Spleen (tissue), 11 donors: ENCODE data around the gene ZNF524. TPM values are rescaled to one million over a fixed set of nuclear protein-coding genes. Genes with fewer than 3 reads are reported as not detected.

Experiments
- DNase-seq: peaks from one replicate; pipeline ENCODE4 v3.0.0-alpha.2; 2020
- H3K27ac ChIP-seq, 8 donors: fragments of 200-600 bp; sonication (generic) in 7 of 8; 1 replicate in 4 of 8; 2 replicates in 4 of 8; pipeline versions ENCODE4 v1.5.0 to v1.8.0; 2016 to 2021; ENCODE audit warnings: inconsistent platforms in 4 of 8, mild to moderate bottlenecking in 4 of 8, moderate library complexity in 1 of 8
- H3K27me3 ChIP-seq, 7 donors: fragments of 200-600 bp; sonication (generic) in 6 of 7; replicated peaks in 1 of 7; 1 replicate in 4 of 7; 2 replicates in 3 of 7; pipeline versions ENCODE4 v1.5.0 to v1.8.0; 2016 to 2021; ENCODE audit warnings: inconsistent platforms in 3 of 7, mild to moderate bottlenecking in 1 of 7
- H3K36me3 ChIP-seq, 6 donors: fragments of 200-600 bp; sonication (generic) in 5 of 6; 1 replicate in 4 of 6; 2 replicates in 2 of 6; pipeline versions ENCODE4 v1.5.0 to v1.8.0; 2016 to 2021; ENCODE audit warnings: inconsistent platforms in 2 of 6
- H3K4me1 ChIP-seq, 6 donors: fragments of 200-600 bp; sonication (generic) in 5 of 6; 1 replicate in 3 of 6; 2 replicates in 3 of 6; pipeline versions ENCODE4 v1.5.0 to v1.8.0; 2016 to 2021; ENCODE audit warnings: inconsistent platforms in 3 of 6
- H3K4me3 ChIP-seq, 8 donors: fragments of 200-600 bp; sonication (generic) in 7 of 8; 1 replicate in 4 of 8; 2 replicates in 4 of 8; pipeline versions ENCODE4 v1.5.0 to v1.8.0; 2016 to 2021; ENCODE audit warnings: inconsistent platforms in 4 of 8, mild to moderate bottlenecking in 4 of 8, moderate library complexity in 2 of 8
- H3K9me3 ChIP-seq, 8 donors: fragments of 200-600 bp; sonication (generic) in 7 of 8; 1 replicate in 4 of 8; 2 replicates in 4 of 8; pipeline versions ENCODE4 v1.5.0 to v1.8.0; 2016 to 2021; ENCODE audit warnings: inconsistent platforms in 4 of 8
- CTCF ChIP-seq, 11 experiments: fragments of 200-600 bp in 7 of 11; fragments of 450-650 bp in 4 of 11; sonication (generic) in 4 of 11; IDR thresholded peaks in 8 of 11; conservative IDR thresholded peaks in 3 of 11; 1 replicate in 7 of 11; 2 replicates in 4 of 11; pipeline versions ENCODE4 v1.4.0 to v1.8.0; 2016 to 2021; ENCODE audit warnings: antibody characterized with exemption in 11 of 11, inconsistent platforms in 4 of 11, mild to moderate bottlenecking in 1 of 11
- POLR2A ChIP-seq, 3 donors: fragments of 450-650 bp; IDR thresholded peaks; one replicate each; pipeline ENCODE4 v1.5.1; 2017; ENCODE audit warnings: antibody characterized with exemption in 3 of 3, mild to moderate bottlenecking in 1 of 3
- POLR2AphosphoS5 ChIP-seq, 3 donors: sonication (generic); formaldehyde crosslinking; IDR thresholded peaks; one replicate each; pipeline ENCODE4 v1.5.1; 2017; ENCODE audit warnings: antibody characterized with exemption in 3 of 3
- WGBS, 5 donors: extraction: QIAGEN DNeasy Blood & Tissue Kit in 3 of 5; methylation state at CpG; one replicate each; pipeline versions ENCODE4 v1.1.5 to v1.1.7; 2013 to 2018; 5-methylcytosine and 5-hydroxymethylcytosine counted together
- intact Hi-C: fragments of 100-400 bp; cut with DNase I; formaldehyde crosslinking; loops from one replicate; pipeline ENCODE4 v1.15.0; 2023; ENCODE audit warnings: low total_unique reads
- polyA plus RNA-seq, 3 donors: library from polyadenylated mRNA; stranded (reverse); fragments of 200-250 nt; gene quantifications; one replicate each; pipeline ENCODE4 v1.2.1, GENCODE V29; 2013
- total RNA-seq, 7 donors: library from RNA; depleted of rRNA in 3 of 7; stranded (reverse); fragments of >200 nt in 3 of 7; fragmentation: NEBNext Ultra II Directional in 4 of 7; extraction: Animal tissue kit (Norgen Biotek cat#: 25700) in 4 of 7; gene quantifications; one replicate each; pipeline versions ENCODE4 v1.1.0 to v1.2.1, GENCODE V29; 2016 to 2021
- donor health status: healthy with polysubstance abuse.
- donor health status: DM: no; HTN: no; CAD: no; lungs with moderate emphysema.
- donor health status: DM: no; HTN: no; CAD: no.
- donor health status: Bipolar disorder and iron deficiency.
- donor health status: healthy.
- donor health status: DM: no; HTN: no; CAD: no.
- donor health status: DM: yes; HTN: yes; CAD: no.

ZNF524 gene
- total and polyA plus RNA-seq, 10 donors: 19.7 to 57.8 (median 30.2) TPM

GRCh38 chr19:55584871-55585270, 15.2 kb upstream of the ZNF524 start:
- intact Hi-C loops: no loop called here
- peaks cover 0 to 26% (median 0%) of the 10 kb centered on the region in 7 donors for H3K27me3 ChIP-seq
- H3K27ac ChIP-seq: no peak overlapping the region
- H3K4me1 ChIP-seq: peaks cover 27 to 51% (median 44%) of the 10 kb centered on the region in 6 donors
- DNase-seq: no peak
- H3K36me3 ChIP-seq: no peaks in the 10 kb centered on the region
- 79 to 95% (median 92%) methylated on average over 11 of the region's 11 CpGs for WGBS, 5 donors
- H3K4me3 ChIP-seq: no peak overlapping the region
- H3K9me3 ChIP-seq: no peaks in the 10 kb centered on the region
- TF ChIP-seq POLR2AphosphoS5 (IDR thresholded peaks at IDR 0.05) (no peak), POLR2A (IDR thresholded peaks at IDR 0.05) (no peak), CTCF (IDR thresholded peaks at IDR 0.05 in 8 of 11, conservative IDR thresholded peaks at IDR 0.05 in 3 of 11) (no peak)

DNA sequence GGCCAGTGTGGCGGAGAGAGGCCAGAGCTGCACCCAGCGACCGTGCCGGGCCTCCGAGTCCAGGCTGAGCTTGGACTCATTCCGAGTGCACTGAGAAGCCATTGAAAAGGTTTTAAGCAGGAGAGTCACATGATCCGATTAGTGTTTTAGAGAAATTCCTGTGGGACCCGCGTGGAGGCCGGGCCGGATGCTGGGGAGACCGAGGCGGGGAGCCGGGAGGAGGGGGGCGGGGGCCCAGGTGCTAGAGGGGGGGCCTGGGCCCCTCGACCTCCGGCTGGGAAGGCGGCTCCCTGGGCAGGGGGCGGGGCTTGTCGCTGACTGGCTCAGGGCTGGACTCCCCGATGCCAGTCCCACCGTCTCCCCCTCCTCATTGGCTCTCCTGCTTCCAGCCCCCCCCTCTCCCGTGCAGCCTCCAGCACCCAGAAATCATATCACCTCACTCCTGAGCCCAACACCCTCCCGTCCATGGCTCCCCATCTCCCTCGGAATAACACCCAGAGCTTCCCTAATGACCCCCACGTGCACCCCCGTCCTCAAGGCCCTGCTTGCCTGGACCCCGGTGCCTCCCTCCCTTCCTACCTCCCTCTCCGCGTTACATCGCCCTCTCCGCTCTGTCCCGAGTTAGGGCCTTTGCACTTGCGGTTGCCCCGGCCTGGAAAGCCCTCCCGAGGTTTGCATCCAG, 14.3 kb upstream of the ZNF524 start:
- no peaks in the 10 kb centered on the region for H3K9me3 ChIP-seq
- WGBS, 5 donors: 3 to 7% (median 4%) methylated on average over 27 to 34 of the region's 36 CpGs
- DNase-seq: peak; percentile 89
- intact Hi-C loops: no loop called here
- peaks cover 27 to 44% (median 40%) of the 10 kb centered on the region in 6 donors for H3K4me1 ChIP-seq
- TF ChIP-seq CTCF (IDR thresholded peaks at IDR 0.05 in 8 of 11, conservative IDR thresholded peaks at IDR 0.05 in 3 of 11): no peak
- peak in 1 of 3 donors; percentile 28 for TF ChIP-seq POLR2AphosphoS5 (IDR thresholded peaks at IDR 0.05)
- H3K27me3 ChIP-seq: peaks cover 0 to 26% (median 0%) of the 10 kb centered on the region in 7 donors
- no peaks in the 10 kb centered on the region for H3K36me3 ChIP-seq
- H3K4me3 ChIP-seq: peak overlapping the region in 7 of 8 donors; percentile 19 to 71 (median 37)
- peak overlapping the region in 6 of 8 donors; percentile 7 to 65 (median 46) for H3K27ac ChIP-seq

GRCh38 chr19:55586976-55587668, 13.0 kb upstream of the ZNF524 start:
- TF ChIP-seq POLR2AphosphoS5 (IDR thresholded peaks at IDR 0.05): peak in 2 of 3 donors; percentile 57 to 74
- TF ChIP-seq CTCF (IDR thresholded peaks at IDR 0.05 in 8 of 11, conservative IDR thresholded peaks at IDR 0.05 in 3 of 11): no peak
- Histone ChIP-seq H3K9me3 (no peaks in the 10 kb centered on the region), H3K27me3 (peaks cover 0 to 26% (median 0%) of the 10 kb centered on the region in 7 donors), H3K27ac (no peak overlapping the region), H3K36me3 (peaks cover 0 to 6% (median 3%) of the 10 kb centered on the region in 6 donors), H3K4me1 (peaks cover 23 to 30% (median 29%) of the 10 kb centered on the region in 6 donors), H3K4me3 (peak overlapping the region in 7 of 8 donors; percentile 22 to 71 (median 41))
- intact Hi-C loops: no loop called here
- peak; percentile 97 for DNase-seq
- 1 to 4% (median 2%) methylated on average over 39 to 40 of the region's 40 CpGs for WGBS, 5 donors

- WGBS, 5 donors: 89 to 93% (median 91%) methylated on average over 8 of the region's 8 CpGs
- peaks cover 0 to 22% (median 16%) of the 10 kb centered on the region in 6 donors for H3K36me3 ChIP-seq
- H3K27ac ChIP-seq: no peak overlapping the region
- H3K27me3 ChIP-seq: peaks cover 0 to 26% (median 0%) of the 10 kb centered on the region in 7 donors
- H3K4me3 ChIP-seq: no peak overlapping the region
- H3K9me3 ChIP-seq: no peaks in the 10 kb centered on the region
- H3K4me1 ChIP-seq: peaks cover 23 to 30% (median 29%) of the 10 kb centered on the region in 6 donors
- intact Hi-C loops: no loop called here
- no peak for DNase-seq
- TF ChIP-seq POLR2AphosphoS5 (IDR thresholded peaks at IDR 0.05): no peak
- no peak for TF ChIP-seq POLR2A (IDR thresholded peaks at IDR 0.05)
- no peak for TF ChIP-seq CTCF (IDR thresholded peaks at IDR 0.05 in 8 of 11, conservative IDR thresholded peaks at IDR 0.05 in 3 of 11)
These were observed 11.3 kb upstream of the ZNF524 start for GRCh38 chr19:55588738-55589137.
